Gastrocnemius medialis (tissue), 4 donors: ENCODE results near the gene TOB2. TPM values are rescaled to one million over a fixed set of nuclear protein-coding genes. Genes with fewer than 3 reads are reported as not detected.
A peak's percentile ranks its signal among the peaks of the same experiment; 100 is the strongest.
"Not testable (repeated sequence)": the region's sequence is repeated elsewhere in the genome, so short reads cannot be mapped to it uniquely, and the experiment has no call there.

Experiments used
- ATAC-seq, 2 donors: fragments of 150-250 bp; one replicate each; pipeline ENCODE4 v1.9.1; 2016
- DNase-seq, 2 donors: peaks; one replicate each; pipeline ENCODE4 v3.0.0-alpha.2; 2019
- H3K27ac ChIP-seq, 4 donors: fragments of 200-600 bp; sonication (generic); 1 replicate in 1 of 4; 2 replicates in 3 of 4; pipeline ENCODE4 v1.5.1; 2016 to 2018; ENCODE audit warnings: mild to moderate bottlenecking in 2 of 4, moderate library complexity in 1 of 4
- H3K27me3 ChIP-seq, 3 donors: fragments of 200-600 bp; sonication (generic) in 2 of 3; 1 replicate in 1 of 3; 2 replicates in 2 of 3; pipeline versions ENCODE4 v1.5.1 to v1.6.0; 2016 to 2019; ENCODE audit warnings: mild to moderate bottlenecking in 1 of 3, moderate library complexity in 1 of 3
- H3K36me3 ChIP-seq, 2 donors: fragments of 200-600 bp; sonication (generic) in 1 of 2; one replicate each; pipeline ENCODE4 v1.5.1; 2017 to 2018
- H3K4me1 ChIP-seq, 2 donors: fragments of 200-600 bp; sonication (generic) in 1 of 2; one replicate each; pipeline ENCODE4 v1.5.1; 2016 to 2017; ENCODE audit warnings: mild to moderate bottlenecking in 2 of 2
- H3K4me3 ChIP-seq, 4 donors: fragments of 200-600 bp; sonication (generic) in 3 of 4; 1 replicate in 1 of 4; 2 replicates in 3 of 4; pipeline ENCODE4 v1.5.1; 2016 to 2019; ENCODE audit warnings: mild to moderate bottlenecking in 2 of 4
- H3K9me3 ChIP-seq, 3 donors: fragments of 200-600 bp; sonication (generic) in 2 of 3; 1 replicate in 1 of 3; 2 replicates in 2 of 3; pipeline ENCODE4 v1.5.1; 2016 to 2019
- POLR2A ChIP-seq, 2 donors: fragments of 450-650 bp; IDR thresholded peaks; one replicate each; pipeline ENCODE4 v1.6.1; 2017; ENCODE audit warnings: antibody characterized with exemption in 2 of 2, mild to moderate bottlenecking in 2 of 2, moderate library complexity in 2 of 2
- in situ Hi-C, 4 donors: fragments of 200-750 bp; cut with MboI; loops; one replicate each; pipeline versions ENCODE4 v1.15.0 to v1.8.0; 2017; ENCODE audit warnings: low sequenced_read_pairs in 4 of 4
- intact Hi-C: fragments of 100-400 bp; cut with DNase I; formaldehyde crosslinking; loops from one replicate; pipeline ENCODE4 v1.15.1; 2023; ENCODE audit warnings: low total_unique reads
- total RNA-seq, 4 donors: library from RNA; depleted of rRNA; stranded (reverse); fragments of >200 nt; gene quantifications; one replicate each; pipeline versions ENCODE4 v1.1.0 to v1.2.3, GENCODE V29; 2016
- TF ChIP-seq, protein P1 (sequence below), 5 experiments: fragments of 450-650 bp in 3 of 5; fragments of 200-600 bp in 2 of 5; sonication (generic) in 2 of 5; IDR thresholded peaks in 4 of 5; conservative IDR thresholded peaks in 1 of 5; 1 replicate in 4 of 5; 2 replicates in 1 of 5; pipeline ENCODE4 v1.5.1; 2016 to 2019; ENCODE audit warnings: antibody characterized with exemption in 5 of 5, mild to moderate bottlenecking in 3 of 5, moderate library complexity in 3 of 5

Gene TOB2
- total RNA-seq, 4 donors from 2014 or later, result 48.1 to 93.6 (median 65.7) TPM

DNA sequence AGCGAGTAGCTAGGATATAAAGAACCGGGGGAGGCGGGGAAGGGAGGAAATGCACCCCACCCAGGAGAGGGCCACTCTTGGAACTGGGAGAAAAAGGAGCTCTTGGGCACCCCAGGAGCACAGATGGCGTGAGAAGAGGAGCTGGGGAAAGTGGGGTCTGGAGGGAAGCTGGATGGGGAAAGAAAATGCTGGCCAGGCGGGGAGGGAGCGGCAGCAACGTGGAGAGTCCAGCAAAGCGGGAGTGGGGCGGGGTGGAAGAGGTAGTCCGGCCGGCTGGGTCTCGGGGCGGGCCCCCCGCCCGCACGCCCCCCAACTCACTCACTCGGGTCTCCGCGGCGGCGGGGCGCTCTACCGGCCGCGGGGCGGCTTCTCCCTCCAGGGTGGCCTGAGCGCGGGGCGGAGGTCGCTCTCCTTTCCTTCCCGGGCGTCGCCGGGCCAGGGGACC, 522 bp downstream of the TOB2 start:
- Histone ChIP-seq H3K27me3 (no peaks in the 10 kb centered on the region), H3K4me3 (peak overlapping the region; percentile 66 to 99 (median 90)), H3K36me3 (peaks cover 0 to 24% of the 10 kb centered on the region in 2 donors), H3K9me3 (no peaks in the 10 kb centered on the region), H3K27ac (peak overlapping the region; percentile 92 to 100 (median 99)), H3K4me1 (peaks cover 30 to 37% of the 10 kb centered on the region in 2 donors)
- ATAC-seq (no peak), DNase-seq (peak in 1 of 2 donors; percentile 13)
- in situ Hi-C loops, result no loop called here
- TF ChIP-seq POLR2A (IDR thresholded peaks at IDR 0.05), result no peak
- TF ChIP-seq, protein P1, sequence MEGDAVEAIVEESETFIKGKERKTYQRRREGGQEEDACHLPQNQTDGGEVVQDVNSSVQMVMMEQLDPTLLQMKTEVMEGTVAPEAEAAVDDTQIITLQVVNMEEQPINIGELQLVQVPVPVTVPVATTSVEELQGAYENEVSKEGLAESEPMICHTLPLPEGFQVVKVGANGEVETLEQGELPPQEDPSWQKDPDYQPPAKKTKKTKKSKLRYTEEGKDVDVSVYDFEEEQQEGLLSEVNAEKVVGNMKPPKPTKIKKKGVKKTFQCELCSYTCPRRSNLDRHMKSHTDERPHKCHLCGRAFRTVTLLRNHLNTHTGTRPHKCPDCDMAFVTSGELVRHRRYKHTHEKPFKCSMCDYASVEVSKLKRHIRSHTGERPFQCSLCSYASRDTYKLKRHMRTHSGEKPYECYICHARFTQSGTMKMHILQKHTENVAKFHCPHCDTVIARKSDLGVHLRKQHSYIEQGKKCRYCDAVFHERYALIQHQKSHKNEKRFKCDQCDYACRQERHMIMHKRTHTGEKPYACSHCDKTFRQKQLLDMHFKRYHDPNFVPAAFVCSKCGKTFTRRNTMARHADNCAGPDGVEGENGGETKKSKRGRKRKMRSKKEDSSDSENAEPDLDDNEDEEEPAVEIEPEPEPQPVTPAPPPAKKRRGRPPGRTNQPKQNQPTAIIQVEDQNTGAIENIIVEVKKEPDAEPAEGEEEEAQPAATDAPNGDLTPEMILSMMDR (IDR thresholded peaks at IDR 0.05 in 4 of 5, conservative IDR thresholded peaks at IDR 0.05 in 1 of 5), result no peak
- intact Hi-C loops, result loop anchor here (10.0 kb wide), 1 partner anchor 141 kb away; the partner anchor contains the start of gene ZC3H7B

DNA sequence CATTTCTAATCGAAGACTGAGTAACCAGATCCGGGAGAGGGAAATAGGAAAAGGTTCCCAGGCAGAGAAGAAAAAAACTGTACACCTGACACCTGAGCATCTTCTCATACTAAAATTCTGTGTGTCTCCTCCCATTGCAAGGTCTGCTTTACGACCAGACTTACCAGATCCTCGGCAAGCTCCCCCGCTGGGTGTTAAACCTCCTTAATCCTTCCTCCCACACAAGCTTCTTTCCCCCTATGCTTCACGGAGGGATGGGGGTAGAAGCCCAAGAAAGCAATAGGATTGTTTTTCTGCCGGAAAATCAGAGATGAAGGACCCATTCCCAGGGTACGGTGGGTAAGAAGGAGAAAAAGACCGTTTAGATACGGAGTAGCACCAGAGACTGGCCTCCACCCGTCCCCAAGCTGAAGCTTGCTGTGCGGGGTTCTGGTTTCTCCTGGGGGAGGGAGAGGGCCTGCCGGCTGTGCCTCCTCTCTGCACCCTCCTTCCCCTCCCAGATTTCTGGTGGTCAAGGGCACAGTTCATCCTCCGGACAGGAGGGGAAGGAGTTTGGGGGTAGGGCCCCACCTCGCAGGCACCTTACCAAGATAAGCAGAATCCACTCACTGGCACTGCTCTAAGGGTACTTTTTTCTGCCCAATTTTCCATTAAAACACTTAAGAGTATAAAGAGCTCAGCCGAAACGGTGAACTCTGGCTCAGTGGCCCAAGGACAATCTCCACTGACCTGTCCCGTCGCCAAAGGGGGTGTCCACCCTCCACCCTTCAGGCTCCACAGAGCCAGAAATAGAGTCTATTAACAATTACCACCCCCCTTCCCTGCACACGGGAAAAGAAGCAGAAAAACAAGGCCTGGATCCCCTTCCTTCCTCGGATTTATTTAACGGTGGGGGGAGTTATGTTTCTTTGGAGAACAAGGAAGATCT, 1.2 kb downstream of the TOB2 start:
- peak overlapping the region; percentile 66 to 99 (median 90) for H3K4me3 ChIP-seq
- ATAC-seq (no peak), DNase-seq (peak; percentile 19 to 48)
- H3K9me3 ChIP-seq, result no peaks in the 10 kb centered on the region
- H3K4me1 ChIP-seq, result peaks cover 37 to 44% of the 10 kb centered on the region in 2 donors
- TF ChIP-seq, protein P1 (IDR thresholded peaks at IDR 0.05 in 4 of 5, conservative IDR thresholded peaks at IDR 0.05 in 1 of 5), result no peak
- no peak for TF ChIP-seq POLR2A (IDR thresholded peaks at IDR 0.05)
- intact Hi-C loops, result loop anchor here (2.0 to 10.0 kb wide), 3 partner anchors 65 to 141 kb away; partner anchors contain the start of genes TEF and ZC3H7B
- no peaks in the 10 kb centered on the region for H3K27me3 ChIP-seq
- in situ Hi-C loops, result no loop called here
- peak overlapping the region; percentile 92 to 100 (median 99) for H3K27ac ChIP-seq
- peaks cover 0 to 29% of the 10 kb centered on the region in 2 donors for H3K36me3 ChIP-seq

DNA sequence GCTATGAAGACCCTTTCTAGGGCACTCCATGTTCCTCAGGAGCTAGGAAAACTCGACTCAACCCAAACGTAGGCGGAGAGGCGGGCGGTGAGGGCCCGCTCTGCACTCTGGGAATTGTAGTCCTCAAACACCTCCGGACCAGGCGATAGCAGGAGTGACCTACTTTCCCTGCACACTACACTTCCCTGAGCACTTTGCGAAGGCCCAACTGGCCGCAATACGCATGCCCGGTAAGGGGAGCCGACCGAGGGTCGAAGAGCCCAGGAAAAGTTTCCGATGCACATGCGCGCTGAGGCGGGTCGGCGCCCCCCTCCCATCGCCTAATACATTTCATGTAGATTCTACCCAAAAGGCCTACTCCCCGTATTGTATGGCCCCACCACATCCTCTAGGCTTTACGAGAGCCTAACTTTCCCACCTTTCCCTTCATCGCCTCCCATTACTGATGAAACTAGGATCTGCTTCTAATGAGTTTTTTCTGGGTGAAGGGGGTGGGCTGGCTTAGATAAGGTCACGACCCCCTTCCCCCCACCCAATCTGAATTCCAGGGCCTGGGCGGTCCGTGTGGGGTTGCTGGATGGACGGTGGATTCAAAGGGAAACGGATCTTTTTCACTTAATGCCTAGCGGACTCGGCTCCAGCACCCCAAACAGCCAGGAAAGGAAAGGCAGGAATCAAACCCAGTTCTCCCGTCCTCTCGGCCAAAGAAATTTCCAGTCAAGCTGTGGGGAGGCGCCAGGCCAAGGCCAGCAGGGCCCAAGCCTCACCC, 2.1 kb downstream of the TOB2 start:
- ATAC-seq, result peak; percentile 54 to 61
- H3K4me3 ChIP-seq, result peak overlapping the region; percentile 66 to 99 (median 90)
- intact Hi-C loops (loop anchor here (2.0 to 10.0 kb wide), 3 partner anchors 64 to 140 kb away; partner anchors contain the start of genes TEF and ZC3H7B), in situ Hi-C loops (loop anchor here in 1 of 4 donors (5.0 kb wide), 1 partner anchor 37 kb away; no protein-coding TSS in a partner anchor)
- TF ChIP-seq, protein P1 (IDR thresholded peaks at IDR 0.05 in 4 of 5, conservative IDR thresholded peaks at IDR 0.05 in 1 of 5), result no peak
- TF ChIP-seq POLR2A (IDR thresholded peaks at IDR 0.05), result peak; percentile 74 to 83
- H3K36me3 ChIP-seq, result peaks cover 0 to 29% of the 10 kb centered on the region in 2 donors
- H3K27ac ChIP-seq, result peak overlapping the region; percentile 92 to 100 (median 99)
- peak; percentile 96 for DNase-seq
- H3K4me1 ChIP-seq, result peaks cover 46 to 52% of the 10 kb centered on the region in 2 donors
- H3K27me3 ChIP-seq, result no peaks in the 10 kb centered on the region
- H3K9me3 ChIP-seq, result no peaks in the 10 kb centered on the region

DNA sequence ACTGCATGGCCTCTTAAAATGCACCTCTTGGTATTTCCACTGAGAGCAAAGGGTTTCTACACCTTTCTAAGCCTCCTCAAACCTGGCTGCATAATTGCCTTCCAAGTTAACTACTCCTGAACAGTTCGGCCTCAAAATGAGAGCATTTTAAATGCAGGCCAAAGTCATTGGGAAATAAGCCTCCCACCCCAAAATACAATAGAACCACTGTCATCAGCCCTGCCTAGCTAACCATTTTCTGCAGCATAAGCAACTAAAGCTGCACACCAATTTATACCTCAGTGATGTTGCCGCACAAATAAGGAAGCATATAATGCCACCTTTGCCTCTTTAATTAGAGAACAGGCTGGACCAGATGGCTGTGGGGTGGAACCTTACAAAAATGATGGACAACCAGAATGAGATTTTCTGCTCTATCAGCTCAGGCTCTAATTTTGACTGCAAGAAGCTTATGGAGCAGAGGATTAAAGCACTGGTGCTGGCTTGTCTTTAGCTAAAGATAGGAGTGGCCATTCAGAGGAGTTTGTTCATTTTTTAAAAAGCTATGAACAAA, 4.3 kb downstream of the TOB2 start:
- Histone ChIP-seq H3K4me1 (peaks cover 60 to 63% of the 10 kb centered on the region in 2 donors), H3K27me3 (no peaks in the 10 kb centered on the region), H3K9me3 (no peaks in the 10 kb centered on the region), H3K27ac (peak overlapping the region; percentile 92 to 100 (median 99)), H3K36me3 (peaks cover 0 to 30% of the 10 kb centered on the region in 2 donors), H3K4me3 (peak overlapping the region in 2 of 4 donors; percentile 66 to 93)
- in situ Hi-C loops, result loop anchor here in 1 of 4 donors (5.0 kb wide), 1 partner anchor 35 kb away; no protein-coding TSS in a partner anchor
- no peak for TF ChIP-seq POLR2A (IDR thresholded peaks at IDR 0.05)
- TF ChIP-seq, protein P1 (IDR thresholded peaks at IDR 0.05 in 4 of 5, conservative IDR thresholded peaks at IDR 0.05 in 1 of 5), result no peak
- ATAC-seq (no peak), DNase-seq (no peak)
- intact Hi-C loops, result loop anchor here (10.0 kb wide), 1 partner anchor 138 kb away; the partner anchor contains the start of gene ZC3H7B

DNA sequence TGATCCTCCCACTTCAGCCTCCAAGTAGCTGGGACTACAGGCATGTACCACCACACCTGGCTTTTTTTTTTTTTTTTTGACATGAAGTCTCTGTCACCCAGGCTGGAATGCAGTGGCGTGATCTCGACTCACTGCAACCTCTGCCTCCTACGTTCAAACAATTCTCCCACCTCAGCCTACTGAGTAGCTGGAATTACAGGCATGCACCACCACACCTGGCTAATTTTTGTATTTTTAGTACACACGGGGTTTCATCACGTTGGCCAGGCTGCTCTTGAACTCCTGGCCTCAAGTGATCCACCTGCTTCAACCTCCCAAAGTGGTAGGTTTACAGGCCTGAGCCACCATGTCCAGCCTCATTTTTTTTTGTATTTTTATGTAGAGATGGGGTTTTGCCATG, 6.1 kb downstream of the TOB2 start:
- intact Hi-C loops, result loop anchor here (10.0 kb wide), 1 partner anchor 136 kb away; the partner anchor contains the start of gene ZC3H7B
- H3K27ac ChIP-seq, result peak overlapping the region; percentile 92 to 100 (median 99)
- H3K27me3 ChIP-seq, H3K9me3 ChIP-seq, DNase-seq, ATAC-seq, H3K4me3 ChIP-seq: not testable (repeated sequence)
- H3K36me3 ChIP-seq, result peaks cover 0 to 48% of the 10 kb centered on the region in 2 donors
- in situ Hi-C loops, result loop anchor here in 1 of 4 donors (5.0 kb wide), 1 partner anchor 33 kb away; no protein-coding TSS in a partner anchor
- H3K4me1 ChIP-seq, result peaks cover 78 to 81% of the 10 kb centered on the region in 2 donors
